ENCODE measurements around the gene HOXB9.

Gene HOXB9

GRCh38 chr17:48576479-48577309, 49.5 kb downstream of the HOXB9 start:
- TF ChIP-seq SNAI2 (CRISPR knock-in tag; IDR thresholded peaks at IDR 0.05) (no peak), PATZ1 (CRISPR knock-in tag; IDR thresholded peaks at IDR 0.05; ENCODE audit: borderline replicate concordance) (no peak), ZC3H10 (CRISPR knock-in tag; IDR thresholded peaks at IDR 0.05) (no peak), BACH2 (CRISPR knock-in tag; IDR thresholded peaks at IDR 0.05; ENCODE audit: borderline replicate concordance) (no peak), TSHZ2 (CRISPR knock-in tag; IDR thresholded peaks at IDR 0.05) (no peak), CSDC2 (CRISPR knock-in tag; IDR thresholded peaks at IDR 0.05) (no peak), OSR1 (CRISPR knock-in tag; IDR thresholded peaks at IDR 0.05) (no peak), POU6F1 (CRISPR knock-in tag; IDR thresholded peaks at IDR 0.05; ENCODE audit: borderline replicate concordance, low read depth) (no peak), TCF4 (CRISPR knock-in tag; IDR thresholded peaks at IDR 0.05; ENCODE audit: borderline replicate concordance) (no peak), ZFP30 (CRISPR knock-in tag; IDR thresholded peaks at IDR 0.05) (no peak), CSRNP3 (CRISPR knock-in tag; IDR thresholded peaks at IDR 0.05) (no peak)
- no peak for ATAC-seq

- ATAC-seq: no peak
Measured at GRCh38 chr17:48575673-48576478, 50.3 kb downstream of the HOXB9 start.

More at GRCh38 chr17:48575673-48576478, 50.3 kb downstream of the HOXB9 start:
- TF ChIP-seq RARB (CRISPR knock-in tag; IDR thresholded peaks at IDR 0.05) (no peak), ARNTL (CRISPR knock-in tag; IDR thresholded peaks at IDR 0.05; ENCODE audit: borderline replicate concordance, low read depth) (no peak), ZFP30 (CRISPR knock-in tag; IDR thresholded peaks at IDR 0.05) (no peak), CSRNP3 (CRISPR knock-in tag; IDR thresholded peaks at IDR 0.05) (no peak), ISL1 (CRISPR knock-in tag; IDR thresholded peaks at IDR 0.05) (no peak), ZFP3 (CRISPR knock-in tag; IDR thresholded peaks at IDR 0.05) (no peak), CSDC2 (CRISPR knock-in tag; IDR thresholded peaks at IDR 0.05) (no peak), ZNF565 (CRISPR knock-in tag; conservative IDR thresholded peaks at IDR 0.05; ENCODE audit: low read depth) (no peak), TSHZ2 (CRISPR knock-in tag; IDR thresholded peaks at IDR 0.05) (no peak), ZNF8 (CRISPR knock-in tag; IDR thresholded peaks at IDR 0.05) (no peak), CREB5 (CRISPR knock-in tag; IDR thresholded peaks at IDR 0.05; ENCODE audit: low read depth) (no peak), OSR1 (CRISPR knock-in tag; IDR thresholded peaks at IDR 0.05) (no peak), GLIS3 (CRISPR knock-in tag; IDR thresholded peaks at IDR 0.05) (no peak), TCF4 (CRISPR knock-in tag; IDR thresholded peaks at IDR 0.05; ENCODE audit: borderline replicate concordance) (no peak), POU6F1 (CRISPR knock-in tag; IDR thresholded peaks at IDR 0.05; ENCODE audit: borderline replicate concordance, low read depth) (no peak)

All from SK-N-SH treated with all-trans-retinoic acid at 6 μM for 48 hours (cell line).